Type B pancreatic cell (in vitro differentiated cells): Measurements from ENCODE around the gene RTL1. TPM values are rescaled to one million over a fixed set of nuclear protein-coding genes. Genes with fewer than 3 reads are reported as not detected.
A peak's percentile ranks its signal among the peaks of the same experiment; 100 is the strongest.

Source experiments
- DNase-seq: peaks from one replicate; pipeline ENCODE4 v3.0.0; 2021; ENCODE audit warnings: mixed read lengths; ENCODE audit not compliant: unreplicated experiment; ENCODE audit errors: extremely low spot score
- H3K27ac Mint-ChIP-seq: 2 replicates; pipeline ENCODE4 v1.8.0; 2021; ENCODE audit warnings: mild to moderate bottlenecking, mixed read lengths
- H3K27me3 Mint-ChIP-seq: 2 replicates; pipeline ENCODE4 v1.8.0; 2021; ENCODE audit warnings: mixed read lengths
- H3K36me3 Mint-ChIP-seq: 2 replicates; pipeline ENCODE4 v1.8.0; 2021; ENCODE audit warnings: mixed read lengths
- H3K4me1 Mint-ChIP-seq: one replicate; pipeline ENCODE4 v1.8.0; 2021; ENCODE audit warnings: mixed read lengths; ENCODE audit not compliant: unreplicated experiment
- H3K4me3 Mint-ChIP-seq: 2 replicates; pipeline ENCODE4 v1.8.0; 2021; ENCODE audit warnings: mild to moderate bottlenecking, mixed read lengths
- H3K9me3 Mint-ChIP-seq: 2 replicates; pipeline ENCODE4 v1.8.0; 2021; ENCODE audit warnings: mixed read lengths
- total RNA-seq: library from RNA; stranded (reverse); gene quantifications from 2 replicates; pipeline ENCODE4 v1.2.1, GENCODE V29; 2021; ENCODE audit warnings: low replicate concordance
- TF ChIP-seq, protein P1 (sequence below): fragments of 200-600 bp; sonication (generic); conservative IDR thresholded peaks from 2 replicates; pipeline ENCODE4 v1.5.0; 2021; ENCODE audit warnings: antibody characterized with exemption, mild to moderate bottlenecking

RTL1 gene
- total RNA-seq, 1 donor from 2014 or later: 1.5 TPM

- TF ChIP-seq, protein P1, sequence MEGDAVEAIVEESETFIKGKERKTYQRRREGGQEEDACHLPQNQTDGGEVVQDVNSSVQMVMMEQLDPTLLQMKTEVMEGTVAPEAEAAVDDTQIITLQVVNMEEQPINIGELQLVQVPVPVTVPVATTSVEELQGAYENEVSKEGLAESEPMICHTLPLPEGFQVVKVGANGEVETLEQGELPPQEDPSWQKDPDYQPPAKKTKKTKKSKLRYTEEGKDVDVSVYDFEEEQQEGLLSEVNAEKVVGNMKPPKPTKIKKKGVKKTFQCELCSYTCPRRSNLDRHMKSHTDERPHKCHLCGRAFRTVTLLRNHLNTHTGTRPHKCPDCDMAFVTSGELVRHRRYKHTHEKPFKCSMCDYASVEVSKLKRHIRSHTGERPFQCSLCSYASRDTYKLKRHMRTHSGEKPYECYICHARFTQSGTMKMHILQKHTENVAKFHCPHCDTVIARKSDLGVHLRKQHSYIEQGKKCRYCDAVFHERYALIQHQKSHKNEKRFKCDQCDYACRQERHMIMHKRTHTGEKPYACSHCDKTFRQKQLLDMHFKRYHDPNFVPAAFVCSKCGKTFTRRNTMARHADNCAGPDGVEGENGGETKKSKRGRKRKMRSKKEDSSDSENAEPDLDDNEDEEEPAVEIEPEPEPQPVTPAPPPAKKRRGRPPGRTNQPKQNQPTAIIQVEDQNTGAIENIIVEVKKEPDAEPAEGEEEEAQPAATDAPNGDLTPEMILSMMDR: no peak
- peak overlapping the region; percentile 0 for H3K27ac Mint-ChIP-seq
- DNase-seq: no peak
- no peak overlapping the region for H3K4me3 Mint-ChIP-seq
- H3K4me1 Mint-ChIP-seq: peaks cover 27% of the 10 kb centered on the region
- H3K36me3 Mint-ChIP-seq: no peaks in the 10 kb centered on the region
- H3K27me3 Mint-ChIP-seq: peaks cover 8% of the 10 kb centered on the region
- peaks cover 6% of the 10 kb centered on the region for H3K9me3 Mint-ChIP-seq
Observed at GRCh38 chr14:100887728-100888335, 15.7 kb downstream of the RTL1 start.

- Mint-ChIP-seq H3K4me3 (no peak overlapping the region), H3K36me3 (no peaks in the 10 kb centered on the region), H3K27me3 (peaks cover 8% of the 10 kb centered on the region), H3K4me1 (peaks cover 27% of the 10 kb centered on the region), H3K27ac (no peak overlapping the region), H3K9me3 (peaks cover 8% of the 10 kb centered on the region)
- TF ChIP-seq, protein P1: no peak
- DNase-seq: no peak
Observed at GRCh38 chr14:100885617-100886016, 17.9 kb downstream of the RTL1 start.

DNA sequence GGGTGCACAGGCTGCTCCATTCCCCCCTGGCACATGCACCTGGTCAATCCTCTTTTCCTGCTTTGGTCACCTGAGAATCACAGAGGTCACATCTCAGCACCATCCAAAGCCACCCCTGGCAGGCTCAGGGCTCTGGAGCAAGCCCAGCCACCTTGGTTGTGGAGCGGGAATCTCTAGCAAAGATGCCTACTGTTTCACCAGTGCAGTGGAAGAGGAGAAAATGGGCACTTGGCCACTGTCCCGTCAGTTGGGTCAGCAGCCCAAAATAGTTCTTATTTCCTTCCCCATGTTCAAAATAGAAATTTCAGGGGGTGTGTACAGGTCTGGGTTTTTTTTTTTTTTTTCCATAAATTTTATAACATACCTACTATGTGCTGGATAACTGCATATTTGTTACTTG is 18.3 kb downstream of the RTL1 start:
- Mint-ChIP-seq H3K36me3 (no peaks in the 10 kb centered on the region), H3K4me3 (no peak overlapping the region), H3K27ac (no peak overlapping the region), H3K9me3 (peaks cover 8% of the 10 kb centered on the region), H3K4me1 (peaks cover 27% of the 10 kb centered on the region), H3K27me3 (peaks cover 8% of the 10 kb centered on the region)
- TF ChIP-seq, protein P1: no peak
- DNase-seq: no peak

DNA sequence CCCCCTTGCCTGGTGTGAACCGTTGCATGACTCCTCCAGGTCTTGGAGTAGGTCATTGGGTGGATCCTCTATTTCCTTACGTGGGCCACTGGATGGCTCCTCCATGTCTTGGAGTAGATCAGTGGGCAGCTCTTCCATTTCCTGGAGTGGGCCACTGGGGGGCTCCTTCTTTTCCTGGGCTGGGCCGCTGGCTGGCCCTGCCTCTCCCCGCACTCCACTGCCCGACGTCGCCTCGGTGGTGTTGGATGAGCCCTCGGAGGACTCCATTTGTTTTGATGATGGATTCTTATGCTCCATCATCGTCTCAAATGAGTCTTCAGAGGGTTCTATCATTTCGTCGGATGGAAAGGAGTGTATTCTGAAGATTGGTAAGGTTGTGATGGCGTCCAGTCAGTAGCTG is 19.1 kb downstream of the RTL1 start:
- TF ChIP-seq, protein P1: no peak
- H3K4me1 Mint-ChIP-seq: peaks cover 26% of the 10 kb centered on the region
- no peak overlapping the region for H3K27ac Mint-ChIP-seq
- peaks cover 8% of the 10 kb centered on the region for H3K9me3 Mint-ChIP-seq
- no peak for DNase-seq
- no peak overlapping the region for H3K4me3 Mint-ChIP-seq
- peaks cover 8% of the 10 kb centered on the region for H3K27me3 Mint-ChIP-seq
- no peaks in the 10 kb centered on the region for H3K36me3 Mint-ChIP-seq

DNA sequence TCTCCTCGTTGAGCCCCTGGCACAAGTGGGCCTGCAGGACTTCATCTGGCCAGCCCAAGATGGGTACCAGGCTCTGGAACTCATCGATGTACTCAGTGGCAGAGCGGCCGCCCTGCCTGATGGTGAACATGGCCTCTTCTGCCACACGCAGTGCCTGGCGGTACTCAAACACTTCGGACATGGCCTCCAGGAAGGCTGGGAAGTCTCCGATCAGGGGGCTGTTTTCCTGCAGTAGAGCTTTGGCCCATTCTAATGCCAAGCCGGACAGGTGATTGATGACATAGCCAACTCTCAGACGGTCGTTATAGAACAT is 19.8 kb downstream of the RTL1 start:
- H3K27ac Mint-ChIP-seq: no peak overlapping the region
- no peak for DNase-seq
- no peaks in the 10 kb centered on the region for H3K36me3 Mint-ChIP-seq
- peaks cover 19% of the 10 kb centered on the region for H3K4me1 Mint-ChIP-seq
- TF ChIP-seq, protein P1: no peak
- peaks cover 8% of the 10 kb centered on the region for H3K27me3 Mint-ChIP-seq
- H3K4me3 Mint-ChIP-seq: no peak overlapping the region
- H3K9me3 Mint-ChIP-seq: peaks cover 8% of the 10 kb centered on the region
